VCaP (cell line): ENCODE measurements around the gene CAPZB.
A peak's percentile ranks its signal among the peaks of the same experiment; 100 is the strongest.

ENCODE experiments used
- H3K27ac ChIP-seq: fragments of 450-650 bp; 2 replicates; pipeline ENCODE4 v1.5.1; 2017
- CTCF ChIP-seq: fragments of 450-650 bp; conservative IDR thresholded peaks from 2 replicates; pipeline ENCODE4 v1.5.1; 2017; ENCODE audit warnings: mild to moderate bottlenecking, moderate library complexity

Gene CAPZB

GRCh38 chr1:19436716-19437476 lies 48.4 kb downstream of the CAPZB start:
- no peak for TF ChIP-seq CTCF
- peak overlapping the region; percentile 62 for H3K27ac ChIP-seq

GRCh38 chr1:19435851-19436455 lies 49.4 kb downstream of the CAPZB start:
- no peak for TF ChIP-seq CTCF
- H3K27ac ChIP-seq, result peak overlapping the region; percentile 62

- TF ChIP-seq CTCF, result no peak
- peak overlapping the region; percentile 8; the same call in 1 of the 2 replicates for H3K27ac ChIP-seq
Measured at GRCh38 chr1:19435181-19435580, 50.2 kb downstream of the CAPZB start.

GRCh38 chr1:19433719-19433998 lies 51.7 kb downstream of the CAPZB start:
- TF ChIP-seq CTCF, result no peak
- peak overlapping the region; percentile 60 for H3K27ac ChIP-seq

GRCh38 chr1:19432943-19433718 lies 52.2 kb downstream of the CAPZB start:
- no peak for TF ChIP-seq CTCF

GRCh38 chr1:19430121-19431068 lies 54.9 kb downstream of the CAPZB start:
- TF ChIP-seq CTCF, result no peak

More at GRCh38 chr1:19432943-19433718, 52.2 kb downstream of the CAPZB start:
- H3K27ac ChIP-seq, result peak overlapping the region; percentile 60

More at GRCh38 chr1:19430121-19431068, 54.9 kb downstream of the CAPZB start:
- peak overlapping the region; percentile 44 for H3K27ac ChIP-seq
